Nephron progenitor cell (in vitro differentiated cells): ENCODE results near the gene ZDHHC4.
"Not testable (repeated sequence)": the region's sequence is repeated elsewhere in the genome, so short reads cannot be mapped to it uniquely, and the experiment has no call there.

Source experiments
- DNase-seq: peaks from one replicate; pipeline ENCODE4 v3.0.0; 2021
- H3K27ac Mint-ChIP-seq: 2 replicates; pipeline ENCODE4 v1.8.0; 2021; ENCODE audit warnings: mild to moderate bottlenecking, moderate library complexity, mixed read lengths
- H3K27me3 Mint-ChIP-seq: 2 replicates; pipeline ENCODE4 v1.8.0; 2021; ENCODE audit warnings: mild to moderate bottlenecking, low read depth, mixed read lengths; ENCODE audit not compliant: poor library complexity
- H3K36me3 Mint-ChIP-seq: 2 replicates; pipeline ENCODE4 v1.8.0; 2021; ENCODE audit warnings: low read depth, mixed read lengths
- H3K4me1 Mint-ChIP-seq: 2 replicates; pipeline ENCODE4 v1.8.0; 2021; ENCODE audit warnings: mixed read lengths
- H3K4me3 Mint-ChIP-seq: 2 replicates; pipeline ENCODE4 v1.8.0; 2021; ENCODE audit warnings: mild to moderate bottlenecking, moderate library complexity, mixed read lengths
- H3K9me3 Mint-ChIP-seq: 2 replicates; pipeline ENCODE4 v1.8.0; 2021; ENCODE audit warnings: mild to moderate bottlenecking, moderate library complexity, mixed read lengths
- TF ChIP-seq, protein P1 (sequence below): fragments of 200-600 bp; sonication (generic); IDR thresholded peaks from 2 replicates; pipeline ENCODE4 v1.5.0; 2021; ENCODE audit warnings: antibody characterized with exemption

Gene ZDHHC4

DNA sequence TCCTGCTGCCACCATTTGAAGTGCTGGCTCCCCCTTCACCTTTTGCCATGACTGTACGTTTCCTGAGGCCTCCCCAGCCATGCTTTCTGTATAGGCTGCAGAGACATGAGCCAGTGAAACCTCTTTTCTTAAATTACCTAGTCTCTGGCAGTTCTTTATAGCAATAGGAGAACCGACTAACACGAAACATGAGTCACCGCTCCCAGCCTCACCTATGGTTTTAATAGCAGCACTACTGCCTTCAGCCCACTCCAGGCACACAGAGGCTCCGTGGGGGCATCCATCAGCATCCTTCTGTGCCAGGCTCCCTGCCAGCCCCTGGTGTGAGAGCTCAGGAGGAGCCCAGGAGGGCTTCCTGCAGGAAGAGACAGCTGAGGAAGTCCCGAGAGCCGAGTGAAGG, 54.4 kb downstream of the ZDHHC4 start:
- Mint-ChIP-seq H3K36me3 (no peaks in the 10 kb centered on the region), H3K9me3 (no peaks in the 10 kb centered on the region)

GRCh38 chr7:6634021-6634420, 56.8 kb downstream of the ZDHHC4 start:
- TF ChIP-seq, protein P1, sequence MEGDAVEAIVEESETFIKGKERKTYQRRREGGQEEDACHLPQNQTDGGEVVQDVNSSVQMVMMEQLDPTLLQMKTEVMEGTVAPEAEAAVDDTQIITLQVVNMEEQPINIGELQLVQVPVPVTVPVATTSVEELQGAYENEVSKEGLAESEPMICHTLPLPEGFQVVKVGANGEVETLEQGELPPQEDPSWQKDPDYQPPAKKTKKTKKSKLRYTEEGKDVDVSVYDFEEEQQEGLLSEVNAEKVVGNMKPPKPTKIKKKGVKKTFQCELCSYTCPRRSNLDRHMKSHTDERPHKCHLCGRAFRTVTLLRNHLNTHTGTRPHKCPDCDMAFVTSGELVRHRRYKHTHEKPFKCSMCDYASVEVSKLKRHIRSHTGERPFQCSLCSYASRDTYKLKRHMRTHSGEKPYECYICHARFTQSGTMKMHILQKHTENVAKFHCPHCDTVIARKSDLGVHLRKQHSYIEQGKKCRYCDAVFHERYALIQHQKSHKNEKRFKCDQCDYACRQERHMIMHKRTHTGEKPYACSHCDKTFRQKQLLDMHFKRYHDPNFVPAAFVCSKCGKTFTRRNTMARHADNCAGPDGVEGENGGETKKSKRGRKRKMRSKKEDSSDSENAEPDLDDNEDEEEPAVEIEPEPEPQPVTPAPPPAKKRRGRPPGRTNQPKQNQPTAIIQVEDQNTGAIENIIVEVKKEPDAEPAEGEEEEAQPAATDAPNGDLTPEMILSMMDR = no peak
- H3K4me3 Mint-ChIP-seq = peak overlapping the region; percentile 6
- H3K9me3 Mint-ChIP-seq = peaks cover under 1% of the 10 kb centered on the region
- peaks cover 36% of the 10 kb centered on the region for H3K4me1 Mint-ChIP-seq
- DNase-seq = no peak
- H3K27me3 Mint-ChIP-seq = peaks cover 6% of the 10 kb centered on the region
- peaks cover 8% of the 10 kb centered on the region for H3K36me3 Mint-ChIP-seq
- H3K27ac Mint-ChIP-seq = no peak overlapping the region

More for the DNA sequence above, 54.4 kb downstream of the ZDHHC4 start:
- TF ChIP-seq, protein P1 = no peak
- H3K27ac Mint-ChIP-seq = peak overlapping the region; percentile 55
- DNase-seq = no peak
- H3K4me3 Mint-ChIP-seq = no peak overlapping the region
- peaks cover 6% of the 10 kb centered on the region for H3K27me3 Mint-ChIP-seq
- H3K4me1 Mint-ChIP-seq = peaks cover 28% of the 10 kb centered on the region

DNA sequence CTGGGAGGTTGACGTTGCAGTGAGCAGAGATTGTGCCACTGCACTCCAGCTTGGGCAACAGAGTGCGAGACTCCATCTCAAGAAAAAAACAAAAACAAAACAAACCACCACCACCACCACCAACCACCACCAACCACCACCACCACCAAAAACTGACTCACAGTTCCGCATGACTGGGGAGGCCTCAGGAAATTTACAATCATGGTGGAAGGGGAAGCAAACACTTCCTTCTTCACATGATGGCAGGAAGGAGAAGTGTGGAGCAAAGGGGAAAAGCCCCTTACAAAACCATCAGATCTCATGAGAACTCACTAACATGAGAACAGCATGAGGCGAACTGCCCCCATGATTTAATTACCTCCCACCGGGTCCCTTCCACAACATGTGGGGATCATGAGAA, 57.7 kb downstream of the ZDHHC4 start:
- DNase-seq, H3K9me3 Mint-ChIP-seq, H3K27ac Mint-ChIP-seq, H3K27me3 Mint-ChIP-seq: not testable (repeated sequence)
- peaks cover 44% of the 10 kb centered on the region for H3K4me1 Mint-ChIP-seq
- peak overlapping the region; percentile 56 for H3K4me3 Mint-ChIP-seq
- peaks cover 17% of the 10 kb centered on the region for H3K36me3 Mint-ChIP-seq

GRCh38 chr7:6636741-6637543, 59.7 kb downstream of the ZDHHC4 start, which contains the start of gene ZNF316:
ZNF316 (plus strand) TSS chr7:6637318; CDS start chr7:6642410, 5,092 bp downstream.
- Mint-ChIP-seq H3K27me3 (peaks cover 6% of the 10 kb centered on the region), H3K27ac (peak within 1 kb of the TSS; percentile 69)
- DNase-seq = peak; percentile 66

DNA sequence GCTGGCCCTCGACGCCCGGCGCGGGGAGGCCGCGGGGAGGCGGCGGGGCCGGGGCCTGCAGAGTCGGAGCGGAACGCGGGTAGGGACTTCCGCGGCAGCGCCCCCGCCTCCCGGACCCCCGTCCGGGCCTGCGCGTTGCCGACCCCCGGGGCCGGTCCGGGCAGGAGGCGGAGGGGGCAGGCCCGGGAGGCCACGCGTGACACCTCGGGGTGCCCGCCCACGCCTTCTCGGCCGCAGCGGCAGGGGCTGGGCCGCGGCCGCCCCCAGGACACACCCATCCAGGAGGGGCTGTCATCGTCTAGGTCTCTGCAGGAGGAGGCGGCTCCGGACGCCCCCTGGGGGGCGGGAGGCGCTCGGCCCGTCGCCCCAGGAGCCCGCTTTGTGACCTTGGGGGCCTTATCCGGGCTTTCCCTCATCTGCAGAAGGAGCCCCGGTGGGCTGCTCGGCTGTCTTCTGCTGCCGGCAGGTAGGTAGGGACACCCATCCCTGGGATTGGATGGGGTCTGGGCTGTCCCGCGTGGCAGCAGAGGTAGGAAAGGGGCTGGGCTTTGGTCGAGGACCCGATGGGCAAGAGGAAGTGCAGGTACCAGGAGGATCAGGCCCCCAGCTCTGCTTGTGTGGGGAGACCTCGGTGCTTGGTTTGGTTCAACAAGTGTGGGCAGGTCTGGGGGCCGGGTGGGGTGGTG, 60.4 kb downstream of the ZDHHC4 start:
- Mint-ChIP-seq H3K36me3 (peaks cover 38% of the 10 kb centered on the region), H3K4me1 (peaks cover 36% of the 10 kb centered on the region), H3K27me3 (peaks cover 6% of the 10 kb centered on the region), H3K27ac (peak overlapping the region; percentile 69), H3K9me3 (peaks cover 4% of the 10 kb centered on the region), H3K4me3 (peak overlapping the region; percentile 85)
- peak; percentile 66 for DNase-seq
- TF ChIP-seq, protein P1 = peak; percentile 37

More at GRCh38 chr7:6636741-6637543, 59.7 kb downstream of the ZDHHC4 start, which contains the start of gene ZNF316:
- H3K4me3 Mint-ChIP-seq = peak within 1 kb of the TSS; percentile 85
- TF ChIP-seq, protein P1 = no peak
- peaks cover 36% of the 10 kb centered on the region for H3K4me1 Mint-ChIP-seq
- peaks cover 4% of the 10 kb centered on the region for H3K9me3 Mint-ChIP-seq
- H3K36me3 Mint-ChIP-seq = peaks cover 35% of the 10 kb centered on the region
